ENCODE measurements around the gene SLC30A3. TPM values are rescaled to one million over a fixed set of nuclear protein-coding genes. Genes with fewer than 3 reads are reported as not detected.

SLC30A3 gene
- total RNA-seq, 8 experiments from 2014 or later: 0.27 to 1.6 (median 0.61) TPM

GRCh38 chr2:27233341-27233740 lies 29.5 kb downstream of the SLC30A3 start:
- Histone ChIP-seq H3K4me1 (replicated peaks in 1 of 2) (no peaks in the 10 kb centered on the region), H3K4me3 (no peak overlapping the region), H3K27ac (no peak overlapping the region)
- WGBS, 10 experiments: 60 to 100% (median 97%) methylated on average over 1 to 8 of the region's 14 CpGs; no CpG with 5 or more reads in 4 of the 10 experiments
- no peak for ATAC-seq (replicated peaks in 6 of 8)
- in situ Hi-C loops (cut with MboI; ENCODE audit: low pct_unique_long_range_greater_than_20kb in 2 of 9, low sequenced_read_pairs in 9 of 9, unreplicated experiment in 9 of 9): no loop called here

GRCh38 chr2:27231921-27232320 lies 30.9 kb downstream of the SLC30A3 start:
- in situ Hi-C loops (cut with MboI; ENCODE audit: low pct_unique_long_range_greater_than_20kb in 2 of 9, low sequenced_read_pairs in 9 of 9, unreplicated experiment in 9 of 9): no loop called here
- Histone ChIP-seq H3K4me1 (replicated peaks in 1 of 2) (no peaks in the 10 kb centered on the region), H3K27ac (no peak overlapping the region), H3K4me3 (no peak overlapping the region)
- 76 to 100% (median 93%) methylated on average over 3 to 11 of the region's 13 CpGs; no CpG with 5 or more reads in 2 of the 10 experiments for WGBS, 10 experiments
- ATAC-seq (replicated peaks in 6 of 8): no peak

GRCh38 chr2:27227501-27227900 lies 35.3 kb downstream of the SLC30A3 start:
- Histone ChIP-seq H3K4me3 (no peak overlapping the region), H3K4me1 (replicated peaks in 1 of 2) (no peaks in the 10 kb centered on the region), H3K27ac (no peak overlapping the region)
- no peak for ATAC-seq (replicated peaks in 6 of 8)
- in situ Hi-C loops (cut with MboI; ENCODE audit: low pct_unique_long_range_greater_than_20kb in 2 of 9, low sequenced_read_pairs in 9 of 9, unreplicated experiment in 9 of 9): no loop called here
- WGBS, 10 experiments: 81 to 100% (median 91%) methylated on average over 1 to 2 of the region's 2 CpGs; no CpG with 5 or more reads in 1 of the 10 experiments

- Histone ChIP-seq H3K4me1 (replicated peaks in 1 of 2) (no peaks in the 10 kb centered on the region), H3K27ac (no peak overlapping the region), H3K4me3 (no peak overlapping the region)
- in situ Hi-C loops (cut with MboI; ENCODE audit: low pct_unique_long_range_greater_than_20kb in 2 of 9, low sequenced_read_pairs in 9 of 9, unreplicated experiment in 9 of 9): no loop called here
- no peak for ATAC-seq (replicated peaks in 6 of 8)
- 89 to 100% (median 100%) methylated on average over 1 to 6 of the region's 9 CpGs; no CpG with 5 or more reads in 3 of the 10 experiments for WGBS, 10 experiments
These were observed 37.3 kb downstream of the SLC30A3 start for GRCh38 chr2:27225526-27225925.

DNA sequence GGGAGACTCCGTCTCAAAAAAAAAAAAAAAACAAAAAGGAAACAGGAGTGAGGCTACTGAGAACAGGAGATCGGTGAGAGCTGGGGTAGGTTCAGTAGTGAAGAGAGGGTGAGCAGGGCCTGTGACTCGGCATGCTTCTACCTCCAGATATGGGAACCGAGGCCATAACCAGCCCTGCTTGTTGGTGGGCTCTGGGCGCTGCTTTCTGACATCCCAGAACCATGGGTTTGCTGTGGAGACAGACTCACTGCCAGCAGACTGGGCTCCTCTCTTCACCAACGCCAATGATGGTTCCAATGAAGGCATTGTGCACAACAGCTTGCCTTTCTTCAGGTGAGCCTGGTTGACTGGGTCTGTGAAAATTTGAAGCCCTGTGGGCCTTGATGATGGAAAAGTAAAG lies 39.4 kb downstream of the SLC30A3 start:
- H3K4me1 ChIP-seq (replicated peaks in 1 of 2): peaks cover 3% of the 10 kb centered on the region in 2 donors
- no peak overlapping the region for H3K27ac ChIP-seq
- no peak for ATAC-seq (replicated peaks in 6 of 8)
- whole genome bisulfite sequencing, 10 experiments: 80 to 100% (median 100%) methylated on average over 1 to 5 of the region's 6 CpGs; no CpG with 5 or more reads in 3 of the 10 experiments
- H3K4me3 ChIP-seq: no peak overlapping the region
- in situ Hi-C loops (cut with MboI; ENCODE audit: low pct_unique_long_range_greater_than_20kb in 2 of 9, low sequenced_read_pairs in 9 of 9, unreplicated experiment in 9 of 9): loop anchor here in 1 of 9 experiments (25.0 kb wide), 1 partner anchor 136 kb away; the partner anchor contains the start of genes EMILIN1 and KHK

DNA sequence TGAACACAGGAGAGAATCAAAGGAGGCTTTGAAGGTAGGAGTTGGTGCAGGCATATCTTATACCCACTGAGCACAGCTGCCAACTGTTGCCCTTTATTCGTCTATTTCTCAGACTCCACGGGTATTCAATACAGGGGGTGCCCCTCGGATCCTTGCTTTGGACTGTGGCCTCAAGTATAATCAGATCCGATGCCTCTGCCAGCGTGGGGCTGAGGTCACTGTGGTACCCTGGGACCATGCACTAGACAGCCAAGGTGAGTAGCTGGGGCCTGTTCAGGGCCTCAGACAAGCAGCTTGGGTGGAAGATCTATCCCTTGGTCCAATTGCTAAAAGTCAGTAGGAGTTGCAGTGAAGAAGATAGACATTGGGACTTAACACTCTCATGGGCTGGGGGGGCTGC lies 40.4 kb downstream of the SLC30A3 start:
- WGBS, 10 experiments: 100% methylated on average over 1 to 4 of the region's 5 CpGs; no CpG with 5 or more reads in 6 of the 10 experiments
- peaks cover 7 to 8% of the 10 kb centered on the region in 2 donors for H3K4me1 ChIP-seq (replicated peaks in 1 of 2)
- ATAC-seq (replicated peaks in 6 of 8): no peak
- in situ Hi-C loops (cut with MboI; ENCODE audit: low pct_unique_long_range_greater_than_20kb in 2 of 9, low sequenced_read_pairs in 9 of 9, unreplicated experiment in 9 of 9): loop anchor here in 1 of 9 experiments (25.0 kb wide), 1 partner anchor 135 kb away; the partner anchor contains the start of genes EMILIN1 and KHK
- H3K27ac ChIP-seq: no peak overlapping the region
- no peak overlapping the region for H3K4me3 ChIP-seq

DNA sequence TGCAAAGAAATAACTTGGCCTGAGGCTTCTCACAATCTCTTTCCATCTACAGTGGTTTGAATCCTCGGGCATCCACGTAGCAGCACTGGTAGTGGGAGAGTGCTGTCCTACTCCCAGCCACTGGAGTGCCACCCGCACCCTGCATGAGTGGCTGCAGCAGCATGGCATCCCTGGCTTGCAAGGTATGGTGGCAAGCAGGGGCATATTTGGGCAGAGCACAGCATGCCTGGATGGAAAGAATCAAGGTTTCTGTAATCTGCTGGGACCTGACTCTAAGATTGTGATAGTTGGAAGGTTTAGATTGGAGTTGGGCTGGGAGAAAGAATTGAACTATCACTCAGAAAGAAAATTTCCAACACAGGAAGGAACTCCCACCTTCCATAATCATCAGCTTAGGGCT lies 41.7 kb downstream of the SLC30A3 start:
- Histone ChIP-seq H3K4me1 (replicated peaks in 1 of 2) (peaks cover 15 to 16% of the 10 kb centered on the region in 2 donors), H3K4me3 (no peak overlapping the region), H3K27ac (no peak overlapping the region)
- 88 to 100% (median 100%) methylated on average over 1 to 3 of the region's 3 CpGs; no CpG with 5 or more reads in 5 of the 10 experiments for WGBS, 10 experiments
- in situ Hi-C loops (cut with MboI; ENCODE audit: low pct_unique_long_range_greater_than_20kb in 2 of 9, low sequenced_read_pairs in 9 of 9, unreplicated experiment in 9 of 9): loop anchor here in 1 of 9 experiments (25.0 kb wide), 1 partner anchor 134 kb away; the partner anchor contains the start of genes EMILIN1 and KHK
- no peak for ATAC-seq (replicated peaks in 6 of 8)

GRCh38 chr2:27220091-27220490 lies 42.8 kb downstream of the SLC30A3 start:
- no peak overlapping the region for H3K27ac ChIP-seq
- in situ Hi-C loops (cut with MboI; ENCODE audit: low pct_unique_long_range_greater_than_20kb in 2 of 9, low sequenced_read_pairs in 9 of 9, unreplicated experiment in 9 of 9): loop anchor here in 1 of 9 experiments (25.0 kb wide), 1 partner anchor 133 kb away; the partner anchor contains the start of genes EMILIN1 and KHK

GRCh38 chr2:27219091-27219490 lies 43.8 kb downstream of the SLC30A3 start:
- 40 to 100% (median 92%) methylated on average over 1 to 2 of the region's 2 CpGs; no CpG with 5 or more reads in 3 of the 10 experiments for WGBS, 10 experiments
- no peak overlapping the region for H3K4me3 ChIP-seq
- ATAC-seq (replicated peaks in 6 of 8): no peak
- no peak overlapping the region for H3K27ac ChIP-seq
- in situ Hi-C loops (cut with MboI; ENCODE audit: low pct_unique_long_range_greater_than_20kb in 2 of 9, low sequenced_read_pairs in 9 of 9, unreplicated experiment in 9 of 9): loop anchor here in 1 of 9 experiments (25.0 kb wide), 1 partner anchor 132 kb away; the partner anchor contains the start of genes EMILIN1 and KHK
- peaks cover 15 to 18% of the 10 kb centered on the region in 2 donors for H3K4me1 ChIP-seq (replicated peaks in 1 of 2)

More at GRCh38 chr2:27220091-27220490, 42.8 kb downstream of the SLC30A3 start:
- Histone ChIP-seq H3K4me3 (no peak overlapping the region), H3K4me1 (replicated peaks in 1 of 2) (peaks cover 15 to 18% of the 10 kb centered on the region in 2 donors)
- WGBS, 10 experiments: 89 to 100% (median 100%) methylated on average over 2 to 7 of the region's 7 CpGs; no CpG with 5 or more reads in 2 of the 10 experiments
- ATAC-seq (replicated peaks in 6 of 8): no peak

- in situ Hi-C loops (cut with MboI; ENCODE audit: low pct_unique_long_range_greater_than_20kb in 2 of 9, low sequenced_read_pairs in 9 of 9, unreplicated experiment in 9 of 9): loop anchor here in 1 of 9 experiments (25.0 kb wide), 1 partner anchor 131 kb away; the partner anchor contains the start of genes EMILIN1 and KHK
- Histone ChIP-seq H3K4me3 (peak overlapping the region in 2 of 5 donors; percentile 67 to 84), H3K27ac (no peak overlapping the region), H3K4me1 (replicated peaks in 1 of 2) (peaks cover 17 to 20% of the 10 kb centered on the region in 2 donors)
- 71 to 100% (median 83%) methylated on average over 1 to 4 of the region's 4 CpGs; no CpG with 5 or more reads in 1 of the 10 experiments for WGBS, 10 experiments
- no peak for ATAC-seq (replicated peaks in 6 of 8)
These were observed 44.2 kb downstream of the SLC30A3 start for GRCh38 chr2:27218614-27219013.

DNA sequence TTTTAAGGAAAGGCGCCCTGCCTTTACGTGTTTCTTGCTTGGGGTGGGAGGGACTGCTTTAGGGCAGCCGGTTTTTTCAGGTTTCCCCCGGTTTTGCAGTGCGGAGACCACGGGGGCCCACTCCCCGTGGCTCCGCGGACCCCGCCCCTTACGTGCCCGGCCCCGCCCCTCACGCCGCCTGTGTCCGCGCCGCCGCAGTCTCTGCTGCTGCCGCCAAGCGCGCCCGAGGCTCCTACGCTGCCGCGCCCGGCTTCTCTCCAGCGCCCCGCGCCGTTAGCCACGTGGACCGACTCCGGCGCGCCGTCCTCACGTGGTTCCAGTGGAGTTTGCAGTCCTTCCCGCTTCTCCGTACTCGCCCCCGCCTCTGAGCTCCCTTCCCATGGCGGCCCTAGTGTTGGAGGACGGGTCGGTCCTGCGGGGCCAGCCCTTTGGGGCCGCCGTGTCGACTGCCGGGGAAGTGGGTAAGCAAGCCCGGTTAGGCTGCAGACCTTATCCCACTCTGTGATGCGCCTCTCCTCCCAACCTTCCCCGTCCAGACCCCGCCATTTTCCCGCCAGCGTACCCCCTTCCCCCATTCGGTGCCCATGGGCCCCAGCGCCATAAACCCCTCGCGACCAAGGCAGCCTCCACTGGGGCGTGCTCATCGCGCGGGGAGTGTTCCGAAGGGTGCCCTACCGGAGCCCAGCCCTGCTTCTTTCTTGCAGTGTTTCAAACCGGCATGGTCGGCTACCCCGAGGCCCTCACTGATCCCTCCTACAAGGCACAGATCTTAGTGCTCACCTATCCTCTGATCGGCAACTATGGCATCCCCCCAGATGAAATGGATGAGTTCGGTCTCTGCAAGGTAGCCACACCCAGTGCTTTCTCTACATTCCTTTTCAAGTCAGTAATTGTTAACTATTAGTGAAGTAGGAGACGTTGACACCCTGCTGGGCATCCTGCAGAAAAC lies 45.4 kb downstream of the SLC30A3 start, which contains the start of gene CAD:
Gene CAD, plus strand, starts transcription at position 197 of the 949 bp plus-strand sequence. Its CDS starts 183 bp downstream, at position 380.
- Histone ChIP-seq H3K4me1 (replicated peaks in 1 of 2) (peaks cover 18 to 26% of the 10 kb centered on the region in 2 donors), H3K27ac (peak within 1 kb of the TSS; percentile 74 to 87), H3K4me3 (peak within 1 kb of the TSS; percentile 56 to 84 (median 58))
- in situ Hi-C loops (cut with MboI; ENCODE audit: low pct_unique_long_range_greater_than_20kb in 2 of 9, low sequenced_read_pairs in 9 of 9, unreplicated experiment in 9 of 9): loop anchor here in 1 of 9 experiments (25.0 kb wide), 1 partner anchor 130 kb away; the partner anchor contains the start of genes EMILIN1 and KHK
- 0 to 17% (median 0%) methylated on average over 1 to 7 of the region's 72 CpGs; no CpG with 5 or more reads in 4 of the 10 experiments for WGBS, 10 experiments
- ATAC-seq (replicated peaks in 6 of 8): peak; percentile 82 to 94 (median 90)

DNA sequence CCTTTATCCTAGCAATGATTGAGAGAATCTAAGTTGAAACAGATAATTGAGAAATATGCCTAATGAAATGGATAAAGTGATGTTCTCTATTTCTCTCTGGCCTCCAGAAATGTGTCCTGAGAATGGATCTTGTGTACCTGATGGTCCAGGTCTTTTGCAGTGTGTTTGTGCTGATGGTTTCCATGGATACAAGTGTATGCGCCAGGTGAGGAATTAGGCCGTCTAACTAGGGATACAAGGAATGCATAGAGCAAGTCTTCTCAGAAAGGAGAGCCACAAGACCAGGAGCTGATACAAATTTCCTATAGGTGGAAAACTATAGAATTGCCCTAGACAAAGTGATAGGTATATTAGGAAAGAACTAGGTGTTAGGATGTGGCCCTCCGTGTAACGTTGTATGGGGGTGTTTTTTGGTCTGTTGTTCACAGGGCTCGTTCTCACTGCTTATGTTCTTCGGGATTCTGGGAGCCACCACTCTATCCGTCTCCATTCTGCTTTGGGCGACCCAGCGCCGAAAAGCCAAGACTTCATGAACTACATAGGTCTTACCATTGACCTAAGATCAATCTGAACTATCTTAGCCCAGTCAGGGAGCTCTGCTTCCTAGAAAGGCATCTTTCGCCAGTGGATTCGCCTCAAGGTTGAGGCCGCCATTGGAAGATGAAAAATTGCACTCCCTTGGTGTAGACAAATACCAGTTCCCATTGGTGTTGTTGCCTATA lies 46.3 kb downstream of the SLC30A3 start:
- H3K27ac ChIP-seq: peak overlapping the region; percentile 74 to 87
- ATAC-seq (replicated peaks in 6 of 8): no peak
- WGBS, 10 experiments: 49 to 100% (median 86%) methylated on average over 1 to 8 of the region's 13 CpGs; no CpG with 5 or more reads in 1 of the 10 experiments
- H3K4me1 ChIP-seq (replicated peaks in 1 of 2): peaks cover 18 to 26% of the 10 kb centered on the region in 2 donors
- in situ Hi-C loops (cut with MboI; ENCODE audit: low pct_unique_long_range_greater_than_20kb in 2 of 9, low sequenced_read_pairs in 9 of 9, unreplicated experiment in 9 of 9): loop anchor here in 1 of 9 experiments (25.0 kb wide), 1 partner anchor 129 kb away; the partner anchor contains the start of genes EMILIN1 and KHK
- peak overlapping the region; percentile 56 to 84 (median 58) for H3K4me3 ChIP-seq

Measured in motor neuron (in vitro differentiated cells).